Gastroesophageal sphincter (tissue), 3 donors: ENCODE results near the gene RBM48.

Source experiments
- CTCF ChIP-seq, 4 experiments: fragments of 200-600 bp in 2 of 4; fragments of 450-650 bp in 2 of 4; sonication (generic) in 1 of 4; IDR thresholded peaks; one replicate each; pipeline ENCODE4 v1.5.1; 2017 to 2019; ENCODE audit warnings: antibody characterized with exemption in 4 of 4, mild to moderate bottlenecking in 2 of 4, moderate library complexity in 2 of 4
- EP300 ChIP-seq: sonication (generic); formaldehyde crosslinking; IDR thresholded peaks from one replicate; pipeline ENCODE4 v1.6.1; 2017; ENCODE audit warnings: antibody characterized with exemption, mild to moderate bottlenecking
- POLR2A ChIP-seq, 2 donors: fragments of 450-650 bp; IDR thresholded peaks; one replicate each; pipeline ENCODE4 v1.6.1; 2017; ENCODE audit warnings: antibody characterized with exemption in 2 of 2, mild to moderate bottlenecking in 2 of 2, moderate library complexity in 1 of 2
- POLR2AphosphoS5 ChIP-seq: sonication (generic); formaldehyde crosslinking; IDR thresholded peaks from one replicate; pipeline ENCODE4 v1.6.1; 2017; ENCODE audit warnings: antibody characterized with exemption

- no peak for TF ChIP-seq CTCF (IDR thresholded peaks at IDR 0.05)
- no peak for TF ChIP-seq POLR2AphosphoS5
- TF ChIP-seq POLR2A (IDR thresholded peaks at IDR 0.05): no peak
- TF ChIP-seq EP300: no peak
These were observed 32.0 kb downstream of the RBM48 start for GRCh38 chr7:92560602-92561001.
